ACHN (cell line): ENCODE measurements around the gene RPL12.

Experiments used
- DNase-seq: peaks from one replicate; pipeline ENCODE4 v3.0.0-alpha.2; 2015
- in situ Hi-C: cut with HindIII; loops from 2 replicates; pipeline ENCODE4 v1.10.0; 2017; ENCODE audit warnings: low sequenced_read_pairs, low pct_ligation_motif_present, low pct_unique_long_range_greater_than_20kb

RPL12 gene

DNA sequence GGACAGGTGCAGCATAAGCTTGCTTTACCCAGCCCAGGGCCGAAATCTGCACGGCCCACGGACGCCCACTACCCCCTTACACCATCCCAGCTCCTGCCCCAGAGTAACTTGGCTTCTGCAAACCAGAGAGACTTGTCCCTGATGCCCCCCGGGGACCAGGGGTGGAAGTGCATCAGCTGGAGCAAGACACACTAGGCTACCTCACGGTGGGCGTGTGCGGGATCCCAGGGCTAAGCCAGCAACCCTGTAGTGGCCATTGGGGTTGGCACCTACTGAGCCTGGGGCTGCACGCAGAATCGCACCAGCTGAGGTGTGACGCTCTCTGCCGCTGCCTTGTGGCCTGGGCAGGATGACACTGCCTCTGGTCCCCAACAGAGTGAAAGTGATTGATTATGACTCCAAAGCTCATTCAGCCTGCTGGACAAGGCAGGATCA, 33.2 kb downstream of the RPL12 start:
- peak; percentile 46 for DNase-seq
- in situ Hi-C loops: no loop called here

GRCh38 chr9:127417131-127418036, 33.8 kb downstream of the RPL12 start:
- DNase-seq: no peak
- in situ Hi-C loops: no loop called here

GRCh38 chr9:127415657-127416056, 35.5 kb downstream of the RPL12 start:
- in situ Hi-C loops: no loop called here
- DNase-seq: no peak

DNA sequence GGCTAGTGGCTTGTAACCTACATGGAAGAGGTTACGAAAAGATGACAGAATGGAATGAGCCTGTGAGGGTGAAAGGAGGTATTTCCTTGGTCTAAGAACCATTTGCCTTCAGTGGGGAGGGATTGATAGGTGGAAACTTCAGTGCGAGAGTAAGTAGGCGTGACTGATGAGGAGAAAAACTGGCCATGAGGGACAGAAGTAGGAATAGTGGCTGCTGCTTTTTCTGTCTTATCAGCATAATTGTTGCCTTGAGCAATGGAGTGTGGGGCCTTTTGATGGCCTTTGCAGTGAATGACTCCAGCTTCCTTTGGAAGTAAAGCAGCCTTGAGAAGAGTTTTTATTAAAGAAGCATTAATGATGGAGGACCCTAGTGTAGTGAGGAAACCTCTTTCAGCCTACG, 36.1 kb downstream of the RPL12 start:
- in situ Hi-C loops: no loop called here
- no peak for DNase-seq

GRCh38 chr9:127411122-127411521, 40.1 kb downstream of the RPL12 start:
- no peak for DNase-seq
- in situ Hi-C loops: no loop called here

DNA sequence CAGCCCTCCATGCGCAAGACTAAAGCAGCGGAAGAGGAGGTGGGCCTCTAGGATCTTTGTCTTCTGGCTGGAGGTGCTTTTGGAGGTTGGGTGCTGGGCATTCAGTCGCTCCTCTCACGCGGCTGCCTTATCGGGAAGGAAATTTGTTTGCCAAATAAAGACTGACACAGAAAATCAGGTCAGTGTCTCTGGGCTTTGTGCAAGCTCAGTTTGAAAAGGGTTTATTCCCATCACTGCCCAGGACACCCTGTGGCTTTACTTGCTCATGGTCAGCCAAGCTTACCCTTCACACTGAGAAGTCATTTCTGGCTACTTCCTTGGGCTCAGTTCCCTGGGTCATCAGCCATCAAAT, 43.7 kb downstream of the RPL12 start:
- no peak for DNase-seq
- in situ Hi-C loops: no loop called here

- in situ Hi-C loops: no loop called here
These were observed 44.3 kb downstream of the RPL12 start for GRCh38 chr9:127406799-127407491.

GRCh38 chr9:127405344-127406125, 45.7 kb downstream of the RPL12 start:
- in situ Hi-C loops: no loop called here
- no peak for DNase-seq

More at GRCh38 chr9:127406799-127407491, 44.3 kb downstream of the RPL12 start:
- no peak for DNase-seq

- in situ Hi-C loops: no loop called here
- DNase-seq: no peak
These were observed 46.6 kb downstream of the RPL12 start for GRCh38 chr9:127404631-127405030.

- no peak for DNase-seq
- in situ Hi-C loops: no loop called here
These were observed 47.6 kb downstream of the RPL12 start for GRCh38 chr9:127403507-127404192.

- DNase-seq: no peak
- in situ Hi-C loops: no loop called here
These were observed 48.7 kb downstream of the RPL12 start for GRCh38 chr9:127402401-127403090.

DNA sequence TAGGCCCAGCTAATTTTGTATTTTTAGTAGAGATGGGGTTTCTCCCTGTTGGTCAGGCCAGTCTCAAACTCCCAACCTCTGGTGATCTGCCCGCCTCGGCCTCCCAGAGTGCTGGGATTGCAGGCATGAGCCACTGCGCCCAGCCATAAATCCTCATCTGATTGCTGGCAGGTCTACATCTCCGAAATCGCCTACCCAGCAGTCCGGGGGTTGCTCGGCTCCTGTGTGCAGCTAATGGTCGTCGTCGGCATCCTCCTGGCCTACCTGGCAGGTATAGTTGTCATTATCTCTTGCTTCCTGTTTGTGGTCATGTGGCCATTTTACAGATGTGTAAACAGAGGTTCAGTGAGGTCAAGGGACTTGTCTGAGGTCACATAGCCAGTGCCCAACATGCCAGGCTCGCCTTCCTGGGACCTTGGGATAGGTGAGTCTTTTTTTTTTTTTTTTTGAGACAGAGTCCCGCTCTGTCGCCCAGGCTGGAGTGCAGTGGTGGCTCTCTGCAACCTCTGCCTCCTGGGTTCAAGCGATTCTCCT, 51.4 kb downstream of the RPL12 start:
- in situ Hi-C loops: no loop called here
- no peak for DNase-seq

GRCh38 chr9:127398715-127399400, 52.3 kb downstream of the RPL12 start:
- DNase-seq: no peak
- in situ Hi-C loops: no loop called here

- no peak for DNase-seq
- in situ Hi-C loops: no loop called here
These were observed 52.9 kb downstream of the RPL12 start for GRCh38 chr9:127398275-127398647.
